ENCODE measurements around the gene NUDT15.

The NUDT15 gene

GRCh38 chr13:48037346-48038173 lies at the start of gene NUDT15:
TSS of gene NUDT15 (plus strand) at chr13:48037726. CDS start at chr13:48037747, 21 bp downstream.
- Histone ChIP-seq H3K4me3 (ENCODE audit: low read depth, low read length) (peak within 1 kb of the TSS; percentile 82), H3K9me3 (ENCODE audit: control insufficient read depth, insufficient read depth, low read depth, low read length) (no peaks in the 10 kb centered on the region), H3K4me1 (ENCODE audit: control insufficient read depth, insufficient read depth, low read length) (no peaks in the 10 kb centered on the region), H3K27ac (ENCODE audit: extremely low read depth, low read depth, low read length) (peak within 1 kb of the TSS; percentile 84), H3K36me3 (ENCODE audit: control insufficient read depth in 2 of 2, insufficient read depth in 1 of 2, low read length in 2 of 2) (peaks cover 0 to 17% of the 10 kb centered on the region in 2 experiments; a peak in 2 of 3 replicates)
- ChIA-PET CTCF (interaction anchor here (0.5 to 2.5 kb wide), 16 partner anchors 9 to 543 kb away, joined by 3 to 19 read pairs (median 4); partner anchors contain the start of gene MED4), POLR2A (interaction anchor here (0.6 to 2.1 kb wide), 11 partner anchors 10 to 542 kb away, joined by 3 to 8 read pairs (median 4); partner anchors contain the start of genes ITM2B, MED4 and SUCLA2)
- TF ChIP-seq ZNF626 (tag by site-specific recombination; IDR thresholded peaks at IDR 0.05) (no peak), ZNF10 (tag by site-specific recombination; IDR thresholded peaks at IDR 0.05) (no peak), GLIS1 (tag by site-specific recombination; IDR thresholded peaks at IDR 0.05) (peak; percentile 75), ZNF112 (tag by site-specific recombination; IDR thresholded peaks at IDR 0.05) (no peak), ZSCAN4 (tag by site-specific recombination; IDR thresholded peaks at IDR 0.05) (peak; percentile 42; the same call in 1 of the 2 replicates), ZNF747 (tag by site-specific recombination; IDR thresholded peaks at IDR 0.05) (no peak), HOXD13 (CRISPR knock-in tag; IDR thresholded peaks at IDR 0.05; ENCODE audit: borderline replicate concordance) (no peak), ZNF548 (tag by site-specific recombination; IDR thresholded peaks at IDR 0.05) (no peak), ZNF677 (tag by site-specific recombination; IDR thresholded peaks at IDR 0.05) (no peak), ZNF585B (tag by site-specific recombination; IDR thresholded peaks at IDR 0.05) (no peak; the same call in 1 of the 2 replicates), ZNF76 (tag by site-specific recombination; IDR thresholded peaks at IDR 0.05; ENCODE audit: borderline replicate concordance, low read depth) (peak; percentile 61), ZSCAN18 (tag by site-specific recombination; IDR thresholded peaks at IDR 0.05) (no peak), ZNF391 (tag by site-specific recombination; IDR thresholded peaks at IDR 0.05; ENCODE audit: borderline replicate concordance, low read depth) (peak; percentile 69; the same call in 1 of the 2 replicates), HOXA7 (CRISPR knock-in tag; IDR thresholded peaks at IDR 0.05; ENCODE audit: borderline replicate concordance) (no peak), ZSCAN5A (tag by site-specific recombination; IDR thresholded peaks at IDR 0.05) (peak; percentile 93), ZNF362 (tag by site-specific recombination; IDR thresholded peaks at IDR 0.05) (no peak), ZFP69B (tag by site-specific recombination; IDR thresholded peaks at IDR 0.05) (peak; percentile 62; the same call in 1 of the 2 replicates), PATZ1 (tag by site-specific recombination; IDR thresholded peaks at IDR 0.05) (peak; percentile 37), ZNF133 (tag by site-specific recombination; IDR thresholded peaks at IDR 0.05) (no peak), ZBTB1 (tag by site-specific recombination; IDR thresholded peaks at IDR 0.05) (peak; percentile 12; the same call in 1 of the 2 replicates), ZNF660 (tag by site-specific recombination; IDR thresholded peaks at IDR 0.05) (peak; percentile 76), ZNF114 (tag by site-specific recombination; IDR thresholded peaks at IDR 0.05) (no peak), ZNF23 (tag by site-specific recombination; IDR thresholded peaks at IDR 0.05; ENCODE audit: borderline replicate concordance) (no peak), ZSCAN30 (tag by site-specific recombination; IDR thresholded peaks at IDR 0.05) (peak; percentile 58), ZNF518A (tag by site-specific recombination; conservative IDR thresholded peaks at IDR 0.05; ENCODE audit: low read depth) (peak; percentile 61)
